ENCODE data around the gene STAMBPL1. TPM values are rescaled to one million over a fixed set of nuclear protein-coding genes. Genes with fewer than 3 reads are reported as not detected.

The STAMBPL1 gene
- total and polyA plus RNA-seq, 2 donors (not counting 3 experiments of a cell fraction or from before 2014, with no cell fraction given) = 0.70 to 1.8 TPM

- H3K9me3 ChIP-seq (replicated peaks; ENCODE audit: control insufficient read depth, insufficient read depth, low read length) = no peaks in the 10 kb centered on the region
- ChIA-PET CTCF (interaction anchor here (1.1 kb wide), 1 partner anchor 10 kb away, joined by 3 read pairs; no protein-coding TSS in a partner anchor), POLR2A (no interaction called here)
- DNase-seq (ENCODE audit: low read depth, low spot score) (no peak), FAIRE-seq (no peak)
- H4K20me1 ChIP-seq (replicated peaks; ENCODE audit: control insufficient read depth, extremely low read depth, insufficient read depth, low read length) = no peaks in the 10 kb centered on the region
- intact Hi-C loops (cut with micrococcal nuclease) = no loop called here
- no TSS peak for BruUV-seq (replicated peaks)
- TF ChIP-seq JUN (IDR thresholded peaks at IDR 0.05; ENCODE audit: borderline replicate concordance, insufficient read depth, insufficient read length, low read depth) (no peak), EZH2 (IDR thresholded peaks at IDR 0.05; ENCODE audit: borderline replicate concordance, low read depth, low read length, severe bottlenecking) (no peak), GATA2 (IDR thresholded peaks at IDR 0.05; ENCODE audit: insufficient read depth, insufficient read length, low read depth, low read length) (no peak), POLR2A (IDR thresholded peaks at IDR 0.05; ENCODE audit: low read depth, low read length) (no peak), POLR2AphosphoS5 (IDR thresholded peaks at IDR 0.05; ENCODE audit: insufficient read depth, low read depth, low read length) (no peak), MYC (IDR thresholded peaks at IDR 0.05; ENCODE audit: low read depth, low read length) (no peak), FOS (IDR thresholded peaks at IDR 0.05; ENCODE audit: borderline replicate concordance, insufficient read depth, low read length) (no peak)
- TF ChIP-seq, protein P1, sequence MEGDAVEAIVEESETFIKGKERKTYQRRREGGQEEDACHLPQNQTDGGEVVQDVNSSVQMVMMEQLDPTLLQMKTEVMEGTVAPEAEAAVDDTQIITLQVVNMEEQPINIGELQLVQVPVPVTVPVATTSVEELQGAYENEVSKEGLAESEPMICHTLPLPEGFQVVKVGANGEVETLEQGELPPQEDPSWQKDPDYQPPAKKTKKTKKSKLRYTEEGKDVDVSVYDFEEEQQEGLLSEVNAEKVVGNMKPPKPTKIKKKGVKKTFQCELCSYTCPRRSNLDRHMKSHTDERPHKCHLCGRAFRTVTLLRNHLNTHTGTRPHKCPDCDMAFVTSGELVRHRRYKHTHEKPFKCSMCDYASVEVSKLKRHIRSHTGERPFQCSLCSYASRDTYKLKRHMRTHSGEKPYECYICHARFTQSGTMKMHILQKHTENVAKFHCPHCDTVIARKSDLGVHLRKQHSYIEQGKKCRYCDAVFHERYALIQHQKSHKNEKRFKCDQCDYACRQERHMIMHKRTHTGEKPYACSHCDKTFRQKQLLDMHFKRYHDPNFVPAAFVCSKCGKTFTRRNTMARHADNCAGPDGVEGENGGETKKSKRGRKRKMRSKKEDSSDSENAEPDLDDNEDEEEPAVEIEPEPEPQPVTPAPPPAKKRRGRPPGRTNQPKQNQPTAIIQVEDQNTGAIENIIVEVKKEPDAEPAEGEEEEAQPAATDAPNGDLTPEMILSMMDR (IDR thresholded peaks at IDR 0.05; ENCODE audit: extremely low read depth in 1 of 2, insufficient read depth in 1 of 2, low read depth in 1 of 2, low read length in 2 of 2) = no peak
- TF ChIP-seq, protein P2, sequence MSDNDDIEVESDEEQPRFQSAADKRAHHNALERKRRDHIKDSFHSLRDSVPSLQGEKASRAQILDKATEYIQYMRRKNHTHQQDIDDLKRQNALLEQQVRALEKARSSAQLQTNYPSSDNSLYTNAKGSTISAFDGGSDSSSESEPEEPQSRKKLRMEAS (IDR thresholded peaks at IDR 0.05; ENCODE audit: insufficient read depth, insufficient read length) = no peak
- no peak overlapping the region for H2AFZ ChIP-seq (ENCODE audit: low read depth, low read length)
- no peaks in the 10 kb centered on the region for H3K4me1 ChIP-seq (ENCODE audit: control insufficient read depth, extremely low read depth, insufficient read depth, low read length)
- H3K27me3 ChIP-seq (ENCODE audit: control insufficient read depth in 2 of 2, insufficient read depth in 2 of 2, low read length in 2 of 2) = no peaks in the 10 kb centered on the region
- H3K36me3 ChIP-seq (ENCODE audit: control insufficient read depth in 2 of 2, extremely low read depth in 1 of 2, insufficient read depth in 2 of 2, low read length in 2 of 2) = no peaks in the 10 kb centered on the region
- no peak overlapping the region for H3K4me2 ChIP-seq (ENCODE audit: insufficient read depth, low read length)
- H3K79me2 ChIP-seq (ENCODE audit: control insufficient read depth, insufficient read depth, low read length) = no peaks in the 10 kb centered on the region
- no peak overlapping the region for H3K27ac ChIP-seq (ENCODE audit: insufficient read depth, low read depth, low read length)
- no peak overlapping the region for H3K9ac ChIP-seq (replicated peaks; ENCODE audit: extremely low read depth, insufficient read depth, low read length)
- no peak overlapping the region for H3K4me3 ChIP-seq (replicated peaks in 1 of 3; ENCODE audit: insufficient read depth in 1 of 3, low read depth in 1 of 3, low read length in 3 of 3)
- no peaks in the 10 kb centered on the region for H3K9me1 ChIP-seq (replicated peaks; ENCODE audit: control insufficient read depth, extremely low read depth, insufficient read depth, low read length)
- dilution Hi-C loops (cut with MboI; ENCODE audit: extremely low pct_ligation_motif_present, low sequenced_read_pairs) = no loop called here
Measured at GRCh38 chr10:88895250-88895649, 15.2 kb downstream of the STAMBPL1 start.

All from endothelial cell of umbilical vein (primary cell).